OCI-LY7 (cell line): ENCODE measurements around the gene RAPGEF2. TPM values are rescaled to one million over a fixed set of nuclear protein-coding genes. Genes with fewer than 3 reads are reported as not detected.

Experiments used
- BruUV-seq: library from RNA; stranded (reverse); fragments of 400-500 nt; replicated peaks from 2 replicates; lab custom pipeline; 2021; lab: Mats Ljungman, UMichigan
- CTCF ChIA-PET: fragments of 300-600 bp; sonication (Branson Sonifier 250); formaldehyde crosslinking; loops from one replicate; lab custom pipeline; 2022; ENCODE audit warnings: antibody characterized with exemption; ENCODE audit not compliant: unreplicated experiment; lab: Charles Lee
- POLR2A ChIA-PET: fragments of 300-600 bp; sonication (Branson Sonifier 250); formaldehyde crosslinking; loops from one replicate; lab custom pipeline; 2022; ENCODE audit warnings: antibody characterized with exemption; lab: Charles Lee
- DNase-seq: peaks from one replicate; pipeline ENCODE4 v3.0.0-alpha.2; 2015; ENCODE audit warnings: low spot score
- H2AFZ ChIP-seq: fragments of 200-600 bp; sonication (generic), shearing (Covaris generic); 2 replicates; pipeline ENCODE4 v1.6.1; 2014; ENCODE audit warnings: mild to moderate bottlenecking, antibody characterized with exemption, low read length, moderate library complexity
- H3K27ac ChIP-seq: fragments of 200-600 bp; sonication (generic); 2 replicates; pipeline ENCODE4 v1.5.1; 2014; ENCODE audit warnings: mixed run types, low read depth, mild to moderate bottlenecking, moderate library complexity, low read length, inconsistent platforms; ENCODE audit not compliant: poor library complexity, severe bottlenecking
- H3K36me3 ChIP-seq: fragments of 200-600 bp; sonication (generic); 2 replicates; pipeline ENCODE4 v1.6.1; 2014; ENCODE audit warnings: mild to moderate bottlenecking, antibody characterized with exemption, low read length, moderate library complexity, mixed read lengths; ENCODE audit not compliant: insufficient read depth
- H3K4me1 ChIP-seq: fragments of 200-600 bp; sonication (generic); 2 replicates; pipeline ENCODE4 v1.5.1; 2014; ENCODE audit warnings: mild to moderate bottlenecking, low read length; ENCODE audit not compliant: insufficient read depth, poor library complexity, severe bottlenecking
- H3K4me2 ChIP-seq: fragments of 200-600 bp; sonication (generic); 2 replicates; pipeline ENCODE4 v1.6.1; 2014; ENCODE audit warnings: mild to moderate bottlenecking, low read length
- H3K4me3 ChIP-seq: fragments of 200-600 bp; sonication (generic); 2 replicates; pipeline ENCODE4 v1.5.1; 2014; ENCODE audit warnings: mild to moderate bottlenecking, low read depth, low read length; ENCODE audit not compliant: poor library complexity, severe bottlenecking
- H3K79me2 ChIP-seq: fragments of 200-600 bp; sonication (generic); 2 replicates; pipeline ENCODE4 v1.6.1; 2016; ENCODE audit warnings: low read depth, mild to moderate bottlenecking, low read length, moderate library complexity, mixed read lengths; ENCODE audit not compliant: insufficient read depth
- H3K9me2 ChIP-seq: fragments of 200-600 bp; sonication (generic); 2 replicates; pipeline ENCODE4 v1.6.1; 2016; ENCODE audit warnings: mild to moderate bottlenecking, low read length, mixed read lengths; ENCODE audit not compliant: insufficient read depth
- H3K9me3 ChIP-seq: fragments of 200-600 bp; sonication (generic); 2 replicates; pipeline ENCODE4 v1.6.1; 2014; ENCODE audit warnings: mild to moderate bottlenecking, mixed run types, low read length, mixed read lengths
- H4K20me1 ChIP-seq: fragments of 200-600 bp; sonication (generic); 2 replicates; pipeline ENCODE4 v1.6.1; 2014; ENCODE audit warnings: mild to moderate bottlenecking, antibody characterized with exemption, low read length, moderate library complexity, mixed read lengths; ENCODE audit not compliant: insufficient read depth
- EZH2phosphoT487 ChIP-seq: fragments of 200-600 bp; sonication (generic); IDR thresholded peaks from 2 replicates; pipeline ENCODE4 v1.6.1; 2018; ENCODE audit warnings: low read depth, borderline replicate concordance, mild to moderate bottlenecking, mixed run types, antibody characterized with exemption, low read length, moderate library complexity, mixed read lengths
- intact Hi-C: fragments of 100-400 bp; cut with micrococcal nuclease; formaldehyde crosslinking; loops from one replicate; pipeline ENCODE4 v1.10.0; 2022; ENCODE audit not compliant: unreplicated experiment
- total RNA-seq, 2 experiments: library from RNA; depleted of rRNA in 1 of 2; stranded (reverse); fragments of >200 nt in 1 of 2; shearing (Covaris generic) in 1 of 2; gene quantifications; 2 replicates each; pipeline ENCODE4 v1.2.3, GENCODE V29; 2014 to 2022
- TF ChIP-seq, protein P1 (sequence below): fragments of 200-600 bp; sonication (generic); conservative IDR thresholded peaks from 2 replicates; pipeline ENCODE4 v1.5.1; 2014; ENCODE audit warnings: mild to moderate bottlenecking, antibody characterized with exemption, low read length, moderate library complexity, mixed read lengths

RAPGEF2 gene
- total RNA-seq, 2 experiments from 2014 or later = 4.6 to 6.5 TPM

DNA sequence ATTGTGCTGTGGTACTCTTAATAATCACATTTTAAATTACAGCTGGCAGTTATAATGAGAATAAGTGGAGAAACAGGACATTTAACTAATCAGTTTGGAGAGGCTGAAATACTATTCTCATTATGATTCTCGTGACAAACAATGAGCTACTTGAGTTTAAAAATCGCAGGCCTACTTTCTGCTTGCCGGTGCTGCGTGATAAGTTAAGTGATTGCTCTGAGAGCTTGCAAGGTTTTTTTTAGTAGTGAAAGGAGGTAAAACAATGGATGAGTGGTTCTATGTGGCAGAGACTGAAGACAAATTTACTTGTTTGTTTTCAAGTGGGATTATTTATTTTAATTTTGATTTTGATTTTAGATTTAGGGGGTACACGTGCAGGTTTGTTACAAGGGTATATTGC, 114.0 kb downstream of the RAPGEF2 start:
- POLR2A ChIA-PET = no interaction called here
- no peaks in the 10 kb centered on the region for H3K9me2 ChIP-seq
- CTCF ChIA-PET = interaction anchor here (1.2 kb wide), 1 partner anchor 13 kb away, joined by 4 read pairs; no protein-coding TSS in a partner anchor
- H3K4me1 ChIP-seq = no peaks in the 10 kb centered on the region
- no peaks in the 10 kb centered on the region for H3K9me3 ChIP-seq
- no peaks in the 10 kb centered on the region for H3K79me2 ChIP-seq
- H2AFZ ChIP-seq = no peak overlapping the region
- no peaks in the 10 kb centered on the region for H4K20me1 ChIP-seq
- H3K36me3 ChIP-seq = no peaks in the 10 kb centered on the region
- no peak for DNase-seq
- TF ChIP-seq EZH2phosphoT487 = no peak
- TF ChIP-seq, protein P1, sequence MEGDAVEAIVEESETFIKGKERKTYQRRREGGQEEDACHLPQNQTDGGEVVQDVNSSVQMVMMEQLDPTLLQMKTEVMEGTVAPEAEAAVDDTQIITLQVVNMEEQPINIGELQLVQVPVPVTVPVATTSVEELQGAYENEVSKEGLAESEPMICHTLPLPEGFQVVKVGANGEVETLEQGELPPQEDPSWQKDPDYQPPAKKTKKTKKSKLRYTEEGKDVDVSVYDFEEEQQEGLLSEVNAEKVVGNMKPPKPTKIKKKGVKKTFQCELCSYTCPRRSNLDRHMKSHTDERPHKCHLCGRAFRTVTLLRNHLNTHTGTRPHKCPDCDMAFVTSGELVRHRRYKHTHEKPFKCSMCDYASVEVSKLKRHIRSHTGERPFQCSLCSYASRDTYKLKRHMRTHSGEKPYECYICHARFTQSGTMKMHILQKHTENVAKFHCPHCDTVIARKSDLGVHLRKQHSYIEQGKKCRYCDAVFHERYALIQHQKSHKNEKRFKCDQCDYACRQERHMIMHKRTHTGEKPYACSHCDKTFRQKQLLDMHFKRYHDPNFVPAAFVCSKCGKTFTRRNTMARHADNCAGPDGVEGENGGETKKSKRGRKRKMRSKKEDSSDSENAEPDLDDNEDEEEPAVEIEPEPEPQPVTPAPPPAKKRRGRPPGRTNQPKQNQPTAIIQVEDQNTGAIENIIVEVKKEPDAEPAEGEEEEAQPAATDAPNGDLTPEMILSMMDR = no peak
- intact Hi-C loops = no loop called here
- H3K4me3 ChIP-seq = no peak overlapping the region
- no peak overlapping the region for H3K27ac ChIP-seq
- BruUV-seq = no TSS peak
- no peak overlapping the region for H3K4me2 ChIP-seq

DNA sequence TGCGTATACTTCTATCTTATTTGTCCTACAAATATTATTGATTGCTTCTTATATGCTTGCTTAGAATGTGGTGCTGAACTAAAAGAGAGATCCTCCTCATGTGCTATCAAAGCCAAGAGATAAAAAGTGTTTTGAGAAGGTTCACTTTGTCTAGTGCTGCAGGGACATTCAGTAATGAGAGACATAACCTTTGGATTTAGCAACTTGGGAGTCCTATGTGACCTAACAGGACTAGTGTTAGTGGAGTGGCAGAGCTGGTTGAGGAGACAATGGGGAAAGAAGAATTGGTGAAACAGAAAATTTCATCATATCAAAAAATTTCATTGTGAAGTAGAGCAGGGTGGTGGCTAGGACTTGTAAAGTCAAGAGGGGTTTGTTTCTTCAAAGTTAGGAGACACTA, 117.0 kb downstream of the RAPGEF2 start:
- ChIA-PET CTCF (no interaction called here), POLR2A (no interaction called here)
- Histone ChIP-seq H3K79me2 (no peaks in the 10 kb centered on the region), H3K4me1 (no peaks in the 10 kb centered on the region), H3K4me2 (no peak overlapping the region), H3K36me3 (no peaks in the 10 kb centered on the region), H3K9me2 (no peaks in the 10 kb centered on the region), H3K27ac (no peak overlapping the region), H2AFZ (no peak overlapping the region), H3K9me3 (no peaks in the 10 kb centered on the region), H4K20me1 (no peaks in the 10 kb centered on the region), H3K4me3 (no peak overlapping the region)
- DNase-seq = no peak
- intact Hi-C loops = no loop called here
- BruUV-seq = no TSS peak
- TF ChIP-seq, protein P1 = no peak
- no peak for TF ChIP-seq EZH2phosphoT487

DNA sequence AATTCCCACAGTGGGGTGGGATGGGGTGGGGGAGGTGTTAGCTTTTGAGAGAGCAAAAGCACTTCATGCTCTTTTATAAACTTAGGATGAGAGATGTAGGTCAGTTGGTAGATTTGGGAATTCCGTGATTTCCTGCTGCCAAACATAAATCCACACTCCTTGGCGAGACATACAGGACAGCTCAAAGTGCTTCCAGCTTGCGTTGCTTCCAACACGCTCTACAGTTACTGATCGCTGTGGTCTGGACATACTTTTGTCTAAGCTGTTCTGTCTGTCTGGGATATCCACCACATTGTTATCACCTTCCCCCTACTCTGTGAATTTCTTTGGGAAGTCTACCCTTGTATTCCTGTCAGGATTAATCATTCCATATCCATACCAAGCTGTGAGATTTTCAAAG, 117.5 kb downstream of the RAPGEF2 start:
- Histone ChIP-seq H3K79me2 (no peaks in the 10 kb centered on the region), H2AFZ (no peak overlapping the region), H3K9me2 (no peaks in the 10 kb centered on the region), H3K9me3 (no peaks in the 10 kb centered on the region), H4K20me1 (no peaks in the 10 kb centered on the region), H3K36me3 (no peaks in the 10 kb centered on the region), H3K4me3 (no peak overlapping the region), H3K4me1 (no peaks in the 10 kb centered on the region), H3K4me2 (no peak overlapping the region), H3K27ac (no peak overlapping the region)
- ChIA-PET POLR2A (no interaction called here), CTCF (no interaction called here)
- no TSS peak for BruUV-seq
- no peak for DNase-seq
- TF ChIP-seq, protein P1 = no peak
- TF ChIP-seq EZH2phosphoT487 = no peak
- intact Hi-C loops = no loop called here
